Loucy (cell line): ENCODE measurements around the gene LIX1.

Experiments
- EZH2phosphoT487 ChIP-seq: fragments of 200-600 bp; IDR thresholded peaks from 2 replicates; pipeline ENCODE4 v1.6.1; 2018; ENCODE audit warnings: antibody characterized with exemption, mild to moderate bottlenecking, moderate library complexity, borderline replicate concordance
- TF ChIP-seq, protein P1 (sequence below): fragments of 200-600 bp; sonication (generic); conservative IDR thresholded peaks from 2 replicates; pipeline ENCODE4 v1.5.1; 2014; ENCODE audit warnings: mild to moderate bottlenecking, antibody characterized with exemption, low read length

DNA sequence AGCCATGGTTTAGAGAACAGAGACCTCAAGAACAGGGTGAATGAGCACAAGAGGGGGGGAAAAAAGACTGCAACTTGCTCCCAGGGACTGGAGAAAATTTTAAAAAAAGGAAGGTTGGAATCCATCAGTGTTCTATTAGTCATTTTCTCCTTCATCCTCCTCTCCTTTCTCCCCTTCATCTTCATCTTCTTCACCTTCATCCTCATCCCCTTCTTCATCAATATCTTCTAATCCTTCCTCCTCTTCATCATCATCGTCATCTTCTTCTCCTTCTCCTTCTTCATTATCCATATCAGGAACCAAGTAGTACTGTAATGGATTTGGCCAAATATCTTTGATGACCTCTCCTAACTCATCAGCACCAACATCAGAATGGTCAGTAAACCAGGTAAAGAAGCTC is 86.1 kb downstream of the LIX1 start:
- TF ChIP-seq, protein P1, sequence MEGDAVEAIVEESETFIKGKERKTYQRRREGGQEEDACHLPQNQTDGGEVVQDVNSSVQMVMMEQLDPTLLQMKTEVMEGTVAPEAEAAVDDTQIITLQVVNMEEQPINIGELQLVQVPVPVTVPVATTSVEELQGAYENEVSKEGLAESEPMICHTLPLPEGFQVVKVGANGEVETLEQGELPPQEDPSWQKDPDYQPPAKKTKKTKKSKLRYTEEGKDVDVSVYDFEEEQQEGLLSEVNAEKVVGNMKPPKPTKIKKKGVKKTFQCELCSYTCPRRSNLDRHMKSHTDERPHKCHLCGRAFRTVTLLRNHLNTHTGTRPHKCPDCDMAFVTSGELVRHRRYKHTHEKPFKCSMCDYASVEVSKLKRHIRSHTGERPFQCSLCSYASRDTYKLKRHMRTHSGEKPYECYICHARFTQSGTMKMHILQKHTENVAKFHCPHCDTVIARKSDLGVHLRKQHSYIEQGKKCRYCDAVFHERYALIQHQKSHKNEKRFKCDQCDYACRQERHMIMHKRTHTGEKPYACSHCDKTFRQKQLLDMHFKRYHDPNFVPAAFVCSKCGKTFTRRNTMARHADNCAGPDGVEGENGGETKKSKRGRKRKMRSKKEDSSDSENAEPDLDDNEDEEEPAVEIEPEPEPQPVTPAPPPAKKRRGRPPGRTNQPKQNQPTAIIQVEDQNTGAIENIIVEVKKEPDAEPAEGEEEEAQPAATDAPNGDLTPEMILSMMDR = no peak
- no peak for TF ChIP-seq EZH2phosphoT487
